Heart left ventricle (tissue), 13 donors: ENCODE data around the gene RTEL1.

Experiments used
- CTCF ChIP-seq, 12 donors: fragments of 200-600 bp; sonication (generic) in 4 of 12; IDR thresholded peaks; one replicate each; pipeline versions ENCODE4 v1.5.0 to v1.8.0; 2018 to 2022; ENCODE audit warnings: antibody characterized with exemption in 12 of 12, mild to moderate bottlenecking in 5 of 12
- POLR2A ChIP-seq, 2 donors: fragments of 450-650 bp; IDR thresholded peaks; one replicate each; pipeline ENCODE4 v1.6.1; 2017; ENCODE audit warnings: antibody characterized with exemption in 2 of 2, mild to moderate bottlenecking in 2 of 2, moderate library complexity in 2 of 2
- donor health status: ischemic (EF 13 %, LVEDD 7.1; RV severe dilation, severe dysfunction).
- donor health status: DM: no; HTN: yes; CAD: no.
- donor health status: DM: no; HTN: no; CAD: no.
- donor health status: ischemic (EF 25% LVEDD 6.9; RV normal size, moderate dysfunction).
- donor health status: ischemic (EF 25% LVEDD 5.7; RV mildly dilated, moderate dysfunction).
- donor health status: ischemic (EF 35%, LVEDD 5.7; RV mildly dilated, moderate dysfunction).
- donor health status: nonischemic (EF 11% LVEDD 7.7; RV severe dilation, severe dysfunction).
- donor health status: DM: yes; HTN: yes; CAD: no.
- donor health status: PGD.
- donor health status: ischemic (EF 29% LVEDD 5.4; RV normal size, mild dysfunction).
- donor health status: nonischemic (EF 23%, LVEDD 6.1; RV moderate dilation, normal function).

GRCh38 chr20:63643499-63643898 is 14.6 kb upstream of the RTEL1 start:
- TF ChIP-seq CTCF (IDR thresholded peaks at IDR 0.05) (no peak), POLR2A (IDR thresholded peaks at IDR 0.05) (no peak)
